Tibial nerve (tissue), 3 donors: ENCODE data around the gene TMEM204.

Experiments used
- CTCF ChIP-seq, 5 experiments: fragments of 200-600 bp in 3 of 5; fragments of 450-650 bp in 2 of 5; sonication (generic) in 3 of 5; IDR thresholded peaks; one replicate each; pipeline ENCODE4 v1.5.1; 2016 to 2019; ENCODE audit warnings: antibody characterized with exemption in 5 of 5, mild to moderate bottlenecking in 3 of 5, moderate library complexity in 2 of 5
- POLR2A ChIP-seq, 2 donors: fragments of 450-650 bp; IDR thresholded peaks; one replicate each; pipeline ENCODE4 v1.6.1; 2017; ENCODE audit warnings: antibody characterized with exemption in 2 of 2, mild to moderate bottlenecking in 2 of 2, moderate library complexity in 2 of 2

- no peak for TF ChIP-seq CTCF (IDR thresholded peaks at IDR 0.05)
- no peak for TF ChIP-seq POLR2A (IDR thresholded peaks at IDR 0.05)
Measured at GRCh38 chr16:1535391-1536291, 2.2 kb downstream of the TMEM204 start.
